Uterus (tissue), 2 donors: ENCODE measurements around the gene INPP5D.

Experiments
- POLR2A ChIP-seq, 2 donors: fragments of 450-650 bp; IDR thresholded peaks; one replicate each; pipeline ENCODE4 v1.6.1; 2016; ENCODE audit warnings: antibody characterized with exemption in 2 of 2, mild to moderate bottlenecking in 1 of 2, moderate library complexity in 1 of 2
- TF ChIP-seq, protein P1 (sequence below), 4 experiments: fragments of 200-600 bp in 2 of 4; fragments of 450-650 bp in 2 of 4; sonication (generic) in 2 of 4; IDR thresholded peaks; one replicate each; pipeline ENCODE4 v1.5.1; 2016 to 2019; ENCODE audit warnings: antibody characterized with exemption in 4 of 4, mild to moderate bottlenecking in 2 of 4, moderate library complexity in 1 of 4

GRCh38 chr2:233037078-233037477 is 23.1 kb upstream of the INPP5D start:
- TF ChIP-seq, protein P1, sequence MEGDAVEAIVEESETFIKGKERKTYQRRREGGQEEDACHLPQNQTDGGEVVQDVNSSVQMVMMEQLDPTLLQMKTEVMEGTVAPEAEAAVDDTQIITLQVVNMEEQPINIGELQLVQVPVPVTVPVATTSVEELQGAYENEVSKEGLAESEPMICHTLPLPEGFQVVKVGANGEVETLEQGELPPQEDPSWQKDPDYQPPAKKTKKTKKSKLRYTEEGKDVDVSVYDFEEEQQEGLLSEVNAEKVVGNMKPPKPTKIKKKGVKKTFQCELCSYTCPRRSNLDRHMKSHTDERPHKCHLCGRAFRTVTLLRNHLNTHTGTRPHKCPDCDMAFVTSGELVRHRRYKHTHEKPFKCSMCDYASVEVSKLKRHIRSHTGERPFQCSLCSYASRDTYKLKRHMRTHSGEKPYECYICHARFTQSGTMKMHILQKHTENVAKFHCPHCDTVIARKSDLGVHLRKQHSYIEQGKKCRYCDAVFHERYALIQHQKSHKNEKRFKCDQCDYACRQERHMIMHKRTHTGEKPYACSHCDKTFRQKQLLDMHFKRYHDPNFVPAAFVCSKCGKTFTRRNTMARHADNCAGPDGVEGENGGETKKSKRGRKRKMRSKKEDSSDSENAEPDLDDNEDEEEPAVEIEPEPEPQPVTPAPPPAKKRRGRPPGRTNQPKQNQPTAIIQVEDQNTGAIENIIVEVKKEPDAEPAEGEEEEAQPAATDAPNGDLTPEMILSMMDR (IDR thresholded peaks at IDR 0.05), result no peak
- no peak for TF ChIP-seq POLR2A (IDR thresholded peaks at IDR 0.05)
